SU-DHL-6 (cell line): Measurements from ENCODE around the gene TRAK1.

Experiments
- H2AFZ ChIP-seq: fragments of 200-600 bp; sonication (generic); 2 replicates; pipeline ENCODE4 v1.6.1; 2014; ENCODE audit warnings: low read depth, mild to moderate bottlenecking, moderate library complexity, mixed read lengths, antibody characterized with exemption, low read length; ENCODE audit not compliant: severe bottlenecking
- H3F3A ChIP-seq: fragments of 200-600 bp; shearing (Covaris generic); 2 replicates; pipeline ENCODE4 v1.6.0; 2016; ENCODE audit warnings: antibody characterized with exemption, mild to moderate bottlenecking; ENCODE audit not compliant: insufficient read depth
- H3K27ac ChIP-seq: fragments of 200-600 bp; sonication (generic); 2 replicates; pipeline ENCODE4 v1.5.1; 2016; ENCODE audit warnings: low read depth, mild to moderate bottlenecking, low read length, moderate library complexity, mixed read lengths
- H3K27me3 ChIP-seq: fragments of 200-600 bp; sonication (generic), shearing (Covaris generic); 2 replicates; pipeline ENCODE4 v1.6.0; 2014; ENCODE audit warnings: mild to moderate bottlenecking, low read length
- H3K36me3 ChIP-seq: fragments of 200-600 bp; sonication (generic); 2 replicates; pipeline ENCODE4 v1.6.1; 2014; ENCODE audit warnings: mild to moderate bottlenecking, low read length, mixed read lengths
- H3K4me2 ChIP-seq: fragments of 300-600, 200-600 bp; shearing (Covaris generic), sonication (generic); 2 replicates; pipeline ENCODE4 v1.6.0; 2014; ENCODE audit warnings: low read length, low read depth, mild to moderate bottlenecking; ENCODE audit not compliant: poor library complexity, severe bottlenecking
- H3K4me3 ChIP-seq: fragments of 200-600 bp; sonication (generic); 2 replicates; pipeline ENCODE4 v1.5.1; 2014; ENCODE audit warnings: antibody characterized with exemption, low read length, mild to moderate bottlenecking, mixed read lengths; ENCODE audit not compliant: insufficient read depth, poor library complexity, severe bottlenecking
- H3K79me2 ChIP-seq: fragments of 200-600 bp; sonication (generic); 2 replicates; pipeline ENCODE4 v1.6.1; 2014; ENCODE audit warnings: mild to moderate bottlenecking, low read length, moderate library complexity; ENCODE audit not compliant: insufficient read depth
- H3K9ac ChIP-seq: fragments of 200-600 bp; sonication (generic); 2 replicates; pipeline ENCODE4 v1.7.0; 2014; ENCODE audit warnings: mild to moderate bottlenecking, low read length
- H3K9me2 ChIP-seq: fragments of 200-600 bp; sonication (generic); replicated peaks from 2 replicates; pipeline ENCODE4 v1.6.1; 2014; ENCODE audit warnings: low read length; ENCODE audit not compliant: insufficient read depth
- H3K9me3 ChIP-seq: fragments of 200-600 bp; sonication (generic); 2 replicates; pipeline ENCODE4 v1.6.1; 2014; ENCODE audit warnings: low read length, mixed read lengths; ENCODE audit not compliant: insufficient read depth
- H4K20me1 ChIP-seq: fragments of 200-600 bp; sonication (generic); 2 replicates; pipeline ENCODE4 v1.6.1; 2014; ENCODE audit warnings: low read depth, mild to moderate bottlenecking, antibody characterized with exemption, low read length, moderate library complexity, mixed read lengths
- CTCF ChIP-seq: fragments of 200-600 bp; sonication (generic); IDR thresholded peaks from one replicate; pipeline ENCODE4 v1.5.1; 2017; ENCODE audit warnings: antibody characterized with exemption, mild to moderate bottlenecking, low read length, moderate library complexity; ENCODE audit not compliant: insufficient read depth, poor library complexity, severe bottlenecking
- EZH2phosphoT487 ChIP-seq: fragments of 200-600 bp; sonication (generic), shearing (Covaris generic); conservative IDR thresholded peaks from 2 replicates; pipeline ENCODE4 v1.6.1; 2018; ENCODE audit warnings: mild to moderate bottlenecking, antibody characterized with exemption, low read length, moderate library complexity, mixed read lengths

The TRAK1 gene

GRCh38 chr3:42120866-42121265 is 29.7 kb downstream of the TRAK1 start:
- H3K27ac ChIP-seq: no peak overlapping the region
- H2AFZ ChIP-seq: no peak overlapping the region
- H3K4me3 ChIP-seq: no peak overlapping the region
- H4K20me1 ChIP-seq: no peaks in the 10 kb centered on the region
- no peaks in the 10 kb centered on the region for H3K27me3 ChIP-seq
- H3K9me2 ChIP-seq: no peaks in the 10 kb centered on the region
- H3K79me2 ChIP-seq: peaks cover 32% of the 10 kb centered on the region
- H3K9me3 ChIP-seq: no peaks in the 10 kb centered on the region
- no peak overlapping the region for H3K4me2 ChIP-seq
- no peaks in the 10 kb centered on the region for H3F3A ChIP-seq
- H3K36me3 ChIP-seq: 0 out of 2 replicates have a peak, but pooled peaks cover 3% of the 10 kb centered on the region
- no peak overlapping the region for H3K9ac ChIP-seq
- TF ChIP-seq CTCF: no peak
- TF ChIP-seq EZH2phosphoT487: no peak

GRCh38 chr3:42122261-42123011 is 31.3 kb downstream of the TRAK1 start:
- H3K27ac ChIP-seq: no peak overlapping the region

DNA sequence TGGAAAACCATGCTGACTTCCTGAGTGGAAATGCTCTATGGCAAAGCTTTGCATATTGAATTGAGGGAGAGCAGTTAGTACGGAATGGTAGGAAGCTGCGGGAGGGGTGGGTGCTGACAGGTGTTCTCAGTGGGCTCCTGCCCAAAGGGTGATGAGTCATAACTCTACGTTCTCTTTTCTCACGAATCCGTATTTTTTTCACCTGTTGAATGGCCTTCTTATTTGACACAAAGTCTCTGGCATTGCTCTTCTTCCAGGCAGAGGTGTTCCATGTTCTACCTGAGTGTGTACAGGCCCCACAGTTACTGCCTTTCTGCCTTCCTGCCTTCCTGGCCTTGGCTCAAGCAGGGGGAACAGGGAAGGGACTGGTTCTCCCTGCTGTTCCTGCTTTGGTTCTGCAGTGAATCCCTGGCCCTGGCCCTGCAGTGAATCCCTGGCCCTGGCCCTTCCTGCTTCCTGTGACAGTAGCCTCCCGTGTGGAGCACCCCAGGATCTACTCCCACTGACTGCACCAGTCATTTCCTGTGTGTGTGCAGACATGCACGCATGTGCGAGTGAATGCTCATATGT is 31.9 kb downstream of the TRAK1 start:
- Histone ChIP-seq H3K4me2 (no peak overlapping the region), H3K9me2 (no peaks in the 10 kb centered on the region), H3K27ac (no peak overlapping the region), H4K20me1 (no peaks in the 10 kb centered on the region), H3K4me3 (no peak overlapping the region), H3K9me3 (no peaks in the 10 kb centered on the region), H3K9ac (no peak overlapping the region), H3K36me3 (peaks cover 12% of the 10 kb centered on the region; the same call in 1 of the 2 replicates), H3K79me2 (peaks cover 36% of the 10 kb centered on the region), H3K27me3 (no peaks in the 10 kb centered on the region), H3F3A (peaks cover 10% of the 10 kb centered on the region), H2AFZ (no peak overlapping the region)
- TF ChIP-seq CTCF (no peak), EZH2phosphoT487 (no peak)

More at GRCh38 chr3:42122261-42123011, 31.3 kb downstream of the TRAK1 start:
- no peak for TF ChIP-seq CTCF
- no peak for TF ChIP-seq EZH2phosphoT487
- Histone ChIP-seq H3K4me2 (no peak overlapping the region), H3K9ac (no peak overlapping the region), H3K27me3 (no peaks in the 10 kb centered on the region), H3K4me3 (no peak overlapping the region), H3K9me3 (no peaks in the 10 kb centered on the region), H3F3A (peaks cover 10% of the 10 kb centered on the region), H2AFZ (no peak overlapping the region), H3K36me3 (peaks cover 12% of the 10 kb centered on the region; the same call in 1 of the 2 replicates), H3K79me2 (peaks cover 36% of the 10 kb centered on the region), H4K20me1 (no peaks in the 10 kb centered on the region), H3K9me2 (no peaks in the 10 kb centered on the region)
